Loucy (cell line): Measurements from ENCODE around the gene FAM13A.

Source experiments
- H2AFZ ChIP-seq: fragments of 200-600 bp; sonication (generic); 2 replicates; pipeline ENCODE4 v1.6.0; 2016; ENCODE audit warnings: antibody characterized with exemption, mild to moderate bottlenecking, low read length, moderate library complexity
- H3F3A ChIP-seq: fragments of 200-600 bp; 2 replicates; pipeline ENCODE4 v1.6.0; 2016; ENCODE audit warnings: antibody characterized with exemption, low read depth, mild to moderate bottlenecking
- H3K27me3 ChIP-seq: fragments of 200-600 bp; sonication (generic); 2 replicates; pipeline ENCODE4 v1.6.1; 2014; ENCODE audit warnings: low read length, mild to moderate bottlenecking; ENCODE audit not compliant: insufficient read depth, poor library complexity, severe bottlenecking
- H3K36me3 ChIP-seq: fragments of 200-600 bp; sonication (generic); 2 replicates; pipeline ENCODE4 v1.6.1; 2016; ENCODE audit warnings: low read length; ENCODE audit not compliant: insufficient read depth
- H3K4me1 ChIP-seq: fragments of 200-600 bp; sonication (generic); 2 replicates; pipeline ENCODE4 v1.5.1; 2014; ENCODE audit warnings: low read length, mild to moderate bottlenecking; ENCODE audit not compliant: insufficient read depth, poor library complexity, severe bottlenecking
- H3K4me2 ChIP-seq: fragments of 200-600 bp; sonication (generic); 2 replicates; pipeline ENCODE4 v1.6.0; 2014; ENCODE audit warnings: antibody characterized with exemption, low read length, low read depth, mild to moderate bottlenecking; ENCODE audit not compliant: poor library complexity, severe bottlenecking
- H3K4me3 ChIP-seq: fragments of 200-600 bp; sonication (generic); 2 replicates; pipeline ENCODE4 v1.5.1; 2014; ENCODE audit warnings: low read length, mild to moderate bottlenecking, mixed read lengths; ENCODE audit not compliant: poor library complexity, severe bottlenecking
- H3K79me2 ChIP-seq: fragments of 200-600 bp; sonication (generic); 2 replicates; pipeline ENCODE4 v1.6.1; 2014; ENCODE audit warnings: low read length; ENCODE audit not compliant: insufficient read depth
- H3K9ac ChIP-seq: fragments of 200-600 bp; sonication (generic); 2 replicates; pipeline ENCODE4 v1.6.0; 2014; ENCODE audit warnings: mild to moderate bottlenecking, low read depth, low read length, moderate library complexity; ENCODE audit not compliant: poor library complexity, severe bottlenecking
- H3K9me2 ChIP-seq: fragments of 200-600 bp; sonication (generic); replicated peaks from 2 replicates; pipeline ENCODE4 v1.6.1; 2016; ENCODE audit warnings: low read depth, low read length, mixed read lengths
- H3K9me3 ChIP-seq: fragments of 200-600 bp; sonication (generic); 2 replicates; pipeline ENCODE4 v1.6.1; 2014; ENCODE audit warnings: mild to moderate bottlenecking, antibody characterized with exemption, low read length, low read depth; ENCODE audit not compliant: insufficient read depth
- H4K20me1 ChIP-seq: fragments of 200-600 bp; sonication (generic); 2 replicates; pipeline ENCODE4 v1.6.0; 2014; ENCODE audit warnings: antibody characterized with exemption, low read length, mild to moderate bottlenecking; ENCODE audit not compliant: insufficient read depth, poor library complexity, severe bottlenecking
- EZH2phosphoT487 ChIP-seq: fragments of 200-600 bp; IDR thresholded peaks from 2 replicates; pipeline ENCODE4 v1.6.1; 2018; ENCODE audit warnings: antibody characterized with exemption, mild to moderate bottlenecking, moderate library complexity, borderline replicate concordance
- TF ChIP-seq, protein P1 (sequence below): fragments of 200-600 bp; sonication (generic); conservative IDR thresholded peaks from 2 replicates; pipeline ENCODE4 v1.5.1; 2014; ENCODE audit warnings: mild to moderate bottlenecking, antibody characterized with exemption, low read length

FAM13A gene

GRCh38 chr4:88794952-88795351 is 262.0 kb downstream of the FAM13A start:
- Histone ChIP-seq H3K9ac (no peak overlapping the region), H3K4me3 (no peak overlapping the region), H3K9me3 (no peaks in the 10 kb centered on the region), H3K4me1 (no peaks in the 10 kb centered on the region), H3K79me2 (no peaks in the 10 kb centered on the region), H3K36me3 (peaks cover under 1% of the 10 kb centered on the region; the same call in 1 of the 2 replicates), H3K27me3 (no peaks in the 10 kb centered on the region), H3K9me2 (no peaks in the 10 kb centered on the region), H3K4me2 (no peak overlapping the region), H3F3A (no peaks in the 10 kb centered on the region), H4K20me1 (no peaks in the 10 kb centered on the region), H2AFZ (no peak overlapping the region)
- TF ChIP-seq, protein P1, sequence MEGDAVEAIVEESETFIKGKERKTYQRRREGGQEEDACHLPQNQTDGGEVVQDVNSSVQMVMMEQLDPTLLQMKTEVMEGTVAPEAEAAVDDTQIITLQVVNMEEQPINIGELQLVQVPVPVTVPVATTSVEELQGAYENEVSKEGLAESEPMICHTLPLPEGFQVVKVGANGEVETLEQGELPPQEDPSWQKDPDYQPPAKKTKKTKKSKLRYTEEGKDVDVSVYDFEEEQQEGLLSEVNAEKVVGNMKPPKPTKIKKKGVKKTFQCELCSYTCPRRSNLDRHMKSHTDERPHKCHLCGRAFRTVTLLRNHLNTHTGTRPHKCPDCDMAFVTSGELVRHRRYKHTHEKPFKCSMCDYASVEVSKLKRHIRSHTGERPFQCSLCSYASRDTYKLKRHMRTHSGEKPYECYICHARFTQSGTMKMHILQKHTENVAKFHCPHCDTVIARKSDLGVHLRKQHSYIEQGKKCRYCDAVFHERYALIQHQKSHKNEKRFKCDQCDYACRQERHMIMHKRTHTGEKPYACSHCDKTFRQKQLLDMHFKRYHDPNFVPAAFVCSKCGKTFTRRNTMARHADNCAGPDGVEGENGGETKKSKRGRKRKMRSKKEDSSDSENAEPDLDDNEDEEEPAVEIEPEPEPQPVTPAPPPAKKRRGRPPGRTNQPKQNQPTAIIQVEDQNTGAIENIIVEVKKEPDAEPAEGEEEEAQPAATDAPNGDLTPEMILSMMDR: no peak
- TF ChIP-seq EZH2phosphoT487: no peak

GRCh38 chr4:88794087-88794690 is 262.8 kb downstream of the FAM13A start:
- no peak for TF ChIP-seq EZH2phosphoT487
- TF ChIP-seq, protein P1: no peak
- Histone ChIP-seq H4K20me1 (no peaks in the 10 kb centered on the region), H3K9me3 (no peaks in the 10 kb centered on the region)

DNA sequence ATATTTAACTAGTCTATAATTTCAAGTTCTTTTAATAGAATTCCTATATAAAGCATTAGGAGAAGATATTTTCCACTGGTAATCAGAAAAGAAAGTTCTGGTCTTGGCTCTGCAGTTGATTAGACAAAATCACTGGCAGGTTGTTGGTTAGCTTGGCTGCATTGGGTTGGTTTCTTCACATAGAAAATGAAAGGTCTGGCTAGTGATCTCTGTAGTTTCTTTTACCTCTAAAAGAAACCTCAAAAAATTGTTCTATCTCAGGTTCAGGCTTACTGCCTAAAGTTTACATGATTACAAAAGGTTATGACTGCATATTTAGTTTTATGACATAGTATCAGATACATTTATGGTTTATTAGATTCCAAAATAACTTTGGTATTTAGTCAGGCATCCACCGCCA is 263.5 kb downstream of the FAM13A start:
- Histone ChIP-seq H3K9me2 (no peaks in the 10 kb centered on the region), H3F3A (no peaks in the 10 kb centered on the region), H3K9me3 (no peaks in the 10 kb centered on the region), H3K36me3 (peaks cover 3% of the 10 kb centered on the region; the same call in 1 of the 2 replicates), H3K27me3 (no peaks in the 10 kb centered on the region), H3K4me3 (no peak overlapping the region), H3K79me2 (no peaks in the 10 kb centered on the region), H4K20me1 (no peaks in the 10 kb centered on the region), H3K9ac (no peak overlapping the region), H3K4me1 (no peaks in the 10 kb centered on the region), H2AFZ (no peak overlapping the region), H3K4me2 (no peak overlapping the region)
- TF ChIP-seq EZH2phosphoT487: no peak
- TF ChIP-seq, protein P1: no peak

More at GRCh38 chr4:88794087-88794690, 262.8 kb downstream of the FAM13A start:
- H3K79me2 ChIP-seq: no peaks in the 10 kb centered on the region
- no peaks in the 10 kb centered on the region for H3K9me2 ChIP-seq
- no peaks in the 10 kb centered on the region for H3F3A ChIP-seq
- peaks cover 3% of the 10 kb centered on the region; the same call in 1 of the 2 replicates for H3K36me3 ChIP-seq
- H3K4me2 ChIP-seq: no peak overlapping the region
- no peak overlapping the region for H2AFZ ChIP-seq
- H3K27me3 ChIP-seq: no peaks in the 10 kb centered on the region
- H3K4me1 ChIP-seq: no peaks in the 10 kb centered on the region
- H3K9ac ChIP-seq: no peak overlapping the region
- no peak overlapping the region for H3K4me3 ChIP-seq
